Caki2 (cell line): ENCODE measurements around the gene RPL28. TPM values are rescaled to one million over a fixed set of nuclear protein-coding genes. Genes with fewer than 3 reads are reported as not detected.

Experiments
- total RNA-seq: library from RNA; depleted of rRNA; stranded (reverse); fragments of >200 nt; shearing (Covaris generic); gene quantifications from 2 replicates; pipeline ENCODE4 v1.2.3, GENCODE V29; 2014; ENCODE audit warnings: low replicate concordance; rRNA removed

RPL28 gene
- total RNA-seq, 1 experiment from 2014 or later = 295 TPM

Other genes starting within 250 kb of the RPL28 start
- 325 and 411 TPM in 2 replicates for gene TNNT1, start 236.7 kb upstream of the RPL28 start, total RNA-seq
- not detected in 2 replicates for gene TNNI3, start 228.2 kb upstream of the RPL28 start, total RNA-seq
- 30.9 and 32.8 TPM in 2 replicates for gene DNAAF3, start 219.3 kb upstream of the RPL28 start, total RNA-seq
- gene SYT5, start 205.6 kb upstream of the RPL28 start, total RNA-seq = 0.07 TPM in 1 of 2 replicates, not detected in the other
- 30.0 and 34.3 TPM in 2 replicates for gene PTPRH, start 176.4 kb upstream of the RPL28 start, total RNA-seq
- 0.47 and 3.9 TPM in 2 replicates for gene TMEM86B, start 157.2 kb upstream of the RPL28 start, total RNA-seq
- gene PPP6R1, start 126.9 kb upstream of the RPL28 start, total RNA-seq = 79.8 and 94.5 TPM in 2 replicates
- gene HSPBP1, start 105.8 kb upstream of the RPL28 start, total RNA-seq = 128 and 145 TPM in 2 replicates
- gene BRSK1, start 101.9 kb upstream of the RPL28 start, total RNA-seq = 0.41 and 0.64 TPM in 2 replicates
- 0.61 and 1.3 TPM in 2 replicates for gene TMEM150B, start 60.6 kb upstream of the RPL28 start, total RNA-seq
- 11.8 and 18.4 TPM in 2 replicates for gene KMT5C, start 46.1 kb upstream of the RPL28 start, total RNA-seq
- 0.10 TPM in 1 of 2 replicates, not detected in the other for gene COX6B2, start 31.2 kb upstream of the RPL28 start, total RNA-seq
- gene GARIN5B, start 22.7 kb upstream of the RPL28 start, total RNA-seq = not detected in 2 replicates
- not detected in 2 replicates for gene IL11, start 15.5 kb upstream of the RPL28 start, total RNA-seq
- gene TMEM190, start 9.1 kb upstream of the RPL28 start, total RNA-seq = not detected in 2 replicates
- 2.3 and 6.7 TPM in 2 replicates for gene TMEM238, start 1.6 kb upstream of the RPL28 start, total RNA-seq
- gene UBE2S, start 21.9 kb downstream of the RPL28 start, total RNA-seq = 231 and 237 TPM in 2 replicates
- not detected in 2 replicates for gene SHISA7, start 57.4 kb downstream of the RPL28 start, total RNA-seq
- 231 and 265 TPM in 2 replicates for gene ISOC2, start 75.7 kb downstream of the RPL28 start, total RNA-seq
- gene C19orf85, start 78.8 kb downstream of the RPL28 start, total RNA-seq = not detected in 2 replicates
- 1.9 and 5.3 TPM in 2 replicates for gene ZNF628, start 90.7 kb downstream of the RPL28 start, total RNA-seq
- gene NAT14, start 99.3 kb downstream of the RPL28 start, total RNA-seq = 94.3 and 99.9 TPM in 2 replicates
- gene SSC5D, start 102.5 kb downstream of the RPL28 start, total RNA-seq = 0.14 TPM in 1 of 2 replicates, not detected in the other
- not detected in 2 replicates for gene SBK2, start 151.2 kb downstream of the RPL28 start, total RNA-seq
- gene SBK3, start 159.6 kb downstream of the RPL28 start, total RNA-seq = 1.0 and 6.3 TPM in 2 replicates
- 2.2 and 12.9 TPM in 2 replicates for gene ZNF579, start 194.9 kb downstream of the RPL28 start, total RNA-seq
- gene FIZ1, start 213.6 kb downstream of the RPL28 start, total RNA-seq = 12.3 and 13.4 TPM in 2 replicates
- gene ZNF524, start 214.4 kb downstream of the RPL28 start, total RNA-seq = 15.5 and 31.0 TPM in 2 replicates
- 0.87 and 1.7 TPM in 2 replicates for gene ZNF865, start 219.7 kb downstream of the RPL28 start, total RNA-seq
- 3.6 and 14.3 TPM in 2 replicates for gene ZNF784, start 238.6 kb downstream of the RPL28 start, total RNA-seq